Keratinocyte (primary cell): ENCODE results near the gene CALML5.

ENCODE experiments used
- EZH2 ChIP-seq: IDR thresholded peaks from one replicate; pipeline ENCODE4 v1.6.1; 2012; ENCODE audit warnings: inconsistent platforms, mild to moderate bottlenecking, low read length, moderate library complexity
- TF ChIP-seq, protein P1 (sequence below), 3 experiments: IDR thresholded peaks in 1 of 3; conservative IDR thresholded peaks in 1 of 3; optimal IDR thresholded peaks in 1 of 3; 2 replicates in 2 of 3; 3 replicates in 1 of 3; pipeline versions ENCODE3 to v1.5.1; 2011; ENCODE audit warnings: low read length in 3 of 3, mild to moderate bottlenecking in 3 of 3, moderate library complexity in 2 of 3, control low read depth in 1 of 3, inconsistent platforms in 1 of 3; ENCODE audit not compliant: insufficient read depth in 2 of 3; ENCODE audit errors: extremely low read depth in 1 of 3

DNA sequence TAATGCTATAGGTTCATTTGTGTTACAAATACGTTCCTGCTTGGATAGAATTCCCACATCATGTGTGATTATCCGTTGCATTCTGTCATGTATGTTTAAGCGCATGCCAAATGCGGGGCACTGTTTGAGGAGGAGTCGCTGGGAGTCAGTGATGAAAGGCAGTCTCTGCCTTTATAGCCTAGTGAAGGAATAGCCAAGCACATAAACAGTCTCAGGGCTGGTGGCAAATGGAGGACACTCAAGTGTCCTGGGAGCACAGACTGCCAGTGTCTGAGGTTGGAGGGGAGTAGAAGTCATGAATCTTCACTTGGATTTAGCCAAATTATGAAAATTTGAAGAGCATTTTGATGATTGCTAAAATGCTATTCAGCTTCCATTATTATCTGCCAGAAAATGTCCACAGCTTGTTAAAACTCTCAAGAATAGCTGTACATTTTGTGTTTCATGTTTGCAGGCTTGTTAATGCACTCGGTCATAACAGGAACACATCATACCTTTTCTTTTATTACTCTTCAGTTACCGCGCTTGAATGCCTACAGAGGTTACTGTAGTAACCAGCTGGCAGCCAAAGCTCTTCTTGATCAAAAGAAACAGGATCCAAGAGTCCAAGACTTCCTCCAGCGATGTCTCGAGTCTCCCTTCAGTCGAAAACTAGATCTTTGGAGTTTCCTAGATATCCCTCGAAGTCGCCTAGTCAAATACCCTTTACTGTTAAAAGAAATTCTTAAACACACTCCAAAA is 45.5 kb downstream of the CALML5 start:
- TF ChIP-seq, protein P1, sequence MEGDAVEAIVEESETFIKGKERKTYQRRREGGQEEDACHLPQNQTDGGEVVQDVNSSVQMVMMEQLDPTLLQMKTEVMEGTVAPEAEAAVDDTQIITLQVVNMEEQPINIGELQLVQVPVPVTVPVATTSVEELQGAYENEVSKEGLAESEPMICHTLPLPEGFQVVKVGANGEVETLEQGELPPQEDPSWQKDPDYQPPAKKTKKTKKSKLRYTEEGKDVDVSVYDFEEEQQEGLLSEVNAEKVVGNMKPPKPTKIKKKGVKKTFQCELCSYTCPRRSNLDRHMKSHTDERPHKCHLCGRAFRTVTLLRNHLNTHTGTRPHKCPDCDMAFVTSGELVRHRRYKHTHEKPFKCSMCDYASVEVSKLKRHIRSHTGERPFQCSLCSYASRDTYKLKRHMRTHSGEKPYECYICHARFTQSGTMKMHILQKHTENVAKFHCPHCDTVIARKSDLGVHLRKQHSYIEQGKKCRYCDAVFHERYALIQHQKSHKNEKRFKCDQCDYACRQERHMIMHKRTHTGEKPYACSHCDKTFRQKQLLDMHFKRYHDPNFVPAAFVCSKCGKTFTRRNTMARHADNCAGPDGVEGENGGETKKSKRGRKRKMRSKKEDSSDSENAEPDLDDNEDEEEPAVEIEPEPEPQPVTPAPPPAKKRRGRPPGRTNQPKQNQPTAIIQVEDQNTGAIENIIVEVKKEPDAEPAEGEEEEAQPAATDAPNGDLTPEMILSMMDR (optimal IDR thresholded peaks at IDR 0.05 in 1 of 3, IDR thresholded peaks at IDR 0.05 in 1 of 3, conservative IDR thresholded peaks at IDR 0.05 in 1 of 3; ENCODE audit: extremely low read depth in 1 of 3, insufficient read depth in 2 of 3, low read length in 3 of 3): no peak
- TF ChIP-seq EZH2: no peak
